ENCODE measurements around the gene MCC. TPM values are rescaled to one million over a fixed set of nuclear protein-coding genes. Genes with fewer than 3 reads are reported as not detected.

The MCC gene
- total and polyA plus RNA-seq, 2 of the 4 experiments (the other 2 are of a cell fraction), result 5.0 to 20.6 TPM

- no peak overlapping the region for H3K14ac ChIP-seq (replicated peaks; ENCODE audit: low read depth, low read length)
- H4K8ac ChIP-seq (ENCODE audit: low read depth in 2 of 2, low read length in 2 of 2), result no peak overlapping the region
- no peak overlapping the region for H3K4me3 ChIP-seq (ENCODE audit: insufficient read depth, low read depth, low read length)
- no peak overlapping the region for H2BK5ac ChIP-seq (ENCODE audit: low read depth, low read length, poor library complexity, severe bottlenecking)
- no peak for TF ChIP-seq CTCF (conservative IDR thresholded peaks at IDR 0.05; ENCODE audit: low read depth, low read length)
- no peak for TF ChIP-seq FOS (IDR thresholded peaks at IDR 0.05; ENCODE audit: low read depth, low read length)
- no peak for TF ChIP-seq ELK1 (IDR thresholded peaks at IDR 0.05; ENCODE audit: borderline replicate concordance, low read depth, low read length)
- no peak for TF ChIP-seq MXI1 (IDR thresholded peaks at IDR 0.05; ENCODE audit: borderline replicate concordance, low read depth, low read length)
- TF ChIP-seq CHD1 (IDR thresholded peaks at IDR 0.05; ENCODE audit: low read depth, low read length), result no peak
- TF ChIP-seq CEBPB (IDR thresholded peaks at IDR 0.05; ENCODE audit: low read depth, low read length), result no peak
- no peak for TF ChIP-seq BHLHE40 (IDR thresholded peaks at IDR 0.05; ENCODE audit: low read depth, low read length)
- TF ChIP-seq RAD21 (IDR thresholded peaks at IDR 0.05; ENCODE audit: low read length), result no peak
- TF ChIP-seq SMC3 (IDR thresholded peaks at IDR 0.05; ENCODE audit: low read depth, low read length), result no peak
- no peak for TF ChIP-seq MAZ (IDR thresholded peaks at IDR 0.05; ENCODE audit: borderline replicate concordance, low read depth, low read length)
- no peak for TF ChIP-seq POLR2A (IDR thresholded peaks at IDR 0.05; ENCODE audit: low read depth, low read length)
- no peak for TF ChIP-seq MAFK (IDR thresholded peaks at IDR 0.05; ENCODE audit: low read depth, low read length)
- no peak for TF ChIP-seq USF2 (IDR thresholded peaks at IDR 0.05; ENCODE audit: low read depth, low read length)
- TF ChIP-seq RFX5 (IDR thresholded peaks at IDR 0.05; ENCODE audit: low read depth, low read length), result no peak
- TF ChIP-seq NFE2L2 (IDR thresholded peaks at IDR 0.05; ENCODE audit: low read depth, low read length), result no peak
- TF ChIP-seq RCOR1 (IDR thresholded peaks at IDR 0.05; ENCODE audit: insufficient replicate concordance, low read length), result no peak
- H2AK9ac ChIP-seq (replicated peaks; ENCODE audit: low read depth, low read length, poor library complexity), result no peak overlapping the region
- ATAC-seq (ENCODE audit: low read depth), result no peak
- H4K5ac ChIP-seq (ENCODE audit: low read depth, low read length), result no peak overlapping the region
- ChIA-PET POLR2A (ENCODE audit: unreplicated experiment) (no interaction called here), CTCF (no interaction called here)
- H3K56ac ChIP-seq (ENCODE audit: extremely low read depth, insufficient read depth, low read length), result no peak overlapping the region
- in situ Hi-C loops (cut with MboI; ENCODE audit: low sequenced_read_pairs) (no loop called here), dilution Hi-C loops (cut with HindIII; ENCODE audit: low sequenced_read_pairs, unreplicated experiment) (no loop called here), intact Hi-C loops (cut with micrococcal nuclease) (no loop called here)
- H3K79me1 ChIP-seq (ENCODE audit: low read depth in 1 of 2, low read length in 2 of 2), result no peaks in the 10 kb centered on the region
- H2AK5ac ChIP-seq (ENCODE audit: low read depth, low read length), result no peak overlapping the region
- no peak overlapping the region for H2BK20ac ChIP-seq (ENCODE audit: low read depth, low read length)
- H2AFZ ChIP-seq (replicated peaks; ENCODE audit: low read length, poor library complexity), result no peak overlapping the region
- H3K18ac ChIP-seq (ENCODE audit: low read depth, low read length), result no peak overlapping the region
- H3K27me3 ChIP-seq (ENCODE audit: control insufficient read depth, insufficient read depth, low read length), result no peaks in the 10 kb centered on the region
- H4K91ac ChIP-seq (ENCODE audit: insufficient read depth, low read depth, low read length), result no peak overlapping the region
- H3K9me1 ChIP-seq (ENCODE audit: insufficient read depth, low read length), result no peaks in the 10 kb centered on the region
- H4K20me1 ChIP-seq (ENCODE audit: insufficient read depth, low read length), result no peaks in the 10 kb centered on the region
- H3K36me3 ChIP-seq (ENCODE audit: control insufficient read depth, insufficient read depth, low read length), result peaks cover 2% of the 10 kb centered on the region; the same call in 1 of the 2 replicates
- no CpG with 5 or more reads among the region's 3 CpGs for WGBS, 2 experiments (ENCODE audit: extremely low coverage in 2 of 2, insufficient read length in 1 of 2)
- H3K9ac ChIP-seq (ENCODE audit: low read depth, low read length), result no peak overlapping the region
- H2BK120ac ChIP-seq (ENCODE audit: low read depth, low read length), result no peak overlapping the region
- no peaks in the 10 kb centered on the region for H3K9me3 ChIP-seq (ENCODE audit: control insufficient read depth, insufficient read depth, low read length)
- no TSS peak for BruUV-seq (replicated peaks)
- no peak overlapping the region for H3K23ac ChIP-seq (ENCODE audit: low read depth, low read length)
- no peak overlapping the region for H3K27ac ChIP-seq (ENCODE audit: insufficient read depth, low read length)
- H2BK15ac ChIP-seq (ENCODE audit: low read depth, low read length), result no peak overlapping the region
- no peak overlapping the region for H3K4me2 ChIP-seq (ENCODE audit: low read depth, low read length)
- H3K4me1 ChIP-seq (ENCODE audit: control insufficient read depth, insufficient read depth, low read length), result peaks cover 2% of the 10 kb centered on the region; the same call in 1 of the 2 replicates
- no peak overlapping the region for H3K4ac ChIP-seq (ENCODE audit: low read depth, low read length)
- no peak for DNase-seq
These were observed 40.0 kb downstream of the MCC start for GRCh38 chr5:113448252-113448651.
